ENCODE measurements around the gene ZRSR2.

DNA sequence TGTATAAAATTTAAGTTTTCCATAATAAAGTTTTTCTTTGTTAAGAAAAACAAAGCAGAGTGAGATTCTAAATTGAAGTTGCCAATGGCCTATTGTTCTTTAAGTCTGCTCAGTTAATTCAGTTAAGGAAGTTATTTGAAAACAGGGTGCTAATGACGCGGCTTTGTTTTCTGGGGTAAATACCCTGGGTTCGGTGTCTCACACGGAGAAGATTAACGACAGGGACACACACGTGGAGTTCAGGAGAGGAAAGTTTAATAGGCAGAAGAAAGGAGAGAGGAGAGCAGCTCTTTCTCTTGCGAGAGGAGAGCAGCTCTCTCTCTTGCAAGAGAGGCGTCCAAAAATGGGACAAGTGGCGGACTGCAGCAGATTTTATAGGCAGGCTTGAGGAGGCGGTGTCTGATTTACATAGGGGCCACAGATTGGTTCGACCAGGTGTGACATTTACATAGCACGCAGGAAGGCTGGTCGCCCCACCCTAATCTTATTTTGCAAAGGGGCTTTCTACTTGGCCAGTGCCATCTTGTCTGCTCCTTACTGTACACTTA is 42.6 kb upstream of the ZRSR2 start:
- no peak for TF ChIP-seq SMC3 (IDR thresholded peaks at IDR 0.05; ENCODE audit: low read length)
- TF ChIP-seq, protein P1, sequence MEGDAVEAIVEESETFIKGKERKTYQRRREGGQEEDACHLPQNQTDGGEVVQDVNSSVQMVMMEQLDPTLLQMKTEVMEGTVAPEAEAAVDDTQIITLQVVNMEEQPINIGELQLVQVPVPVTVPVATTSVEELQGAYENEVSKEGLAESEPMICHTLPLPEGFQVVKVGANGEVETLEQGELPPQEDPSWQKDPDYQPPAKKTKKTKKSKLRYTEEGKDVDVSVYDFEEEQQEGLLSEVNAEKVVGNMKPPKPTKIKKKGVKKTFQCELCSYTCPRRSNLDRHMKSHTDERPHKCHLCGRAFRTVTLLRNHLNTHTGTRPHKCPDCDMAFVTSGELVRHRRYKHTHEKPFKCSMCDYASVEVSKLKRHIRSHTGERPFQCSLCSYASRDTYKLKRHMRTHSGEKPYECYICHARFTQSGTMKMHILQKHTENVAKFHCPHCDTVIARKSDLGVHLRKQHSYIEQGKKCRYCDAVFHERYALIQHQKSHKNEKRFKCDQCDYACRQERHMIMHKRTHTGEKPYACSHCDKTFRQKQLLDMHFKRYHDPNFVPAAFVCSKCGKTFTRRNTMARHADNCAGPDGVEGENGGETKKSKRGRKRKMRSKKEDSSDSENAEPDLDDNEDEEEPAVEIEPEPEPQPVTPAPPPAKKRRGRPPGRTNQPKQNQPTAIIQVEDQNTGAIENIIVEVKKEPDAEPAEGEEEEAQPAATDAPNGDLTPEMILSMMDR (CRISPR knock-in tag; IDR thresholded peaks at IDR 0.05) = no peak
- no peak for TF ChIP-seq BHLHE40 (IDR thresholded peaks at IDR 0.05; ENCODE audit: low read length)
- TF ChIP-seq, protein P2, sequence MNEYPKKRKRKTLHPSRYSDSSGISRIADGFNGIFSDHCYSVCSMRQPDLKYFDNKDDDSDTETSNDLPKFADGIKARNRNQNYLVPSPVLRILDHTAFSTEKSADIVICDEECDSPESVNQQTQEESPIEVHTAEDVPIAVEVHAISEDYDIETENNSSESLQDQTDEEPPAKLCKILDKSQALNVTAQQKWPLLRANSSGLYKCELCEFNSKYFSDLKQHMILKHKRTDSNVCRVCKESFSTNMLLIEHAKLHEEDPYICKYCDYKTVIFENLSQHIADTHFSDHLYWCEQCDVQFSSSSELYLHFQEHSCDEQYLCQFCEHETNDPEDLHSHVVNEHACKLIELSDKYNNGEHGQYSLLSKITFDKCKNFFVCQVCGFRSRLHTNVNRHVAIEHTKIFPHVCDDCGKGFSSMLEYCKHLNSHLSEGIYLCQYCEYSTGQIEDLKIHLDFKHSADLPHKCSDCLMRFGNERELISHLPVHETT (CRISPR knock-in tag; conservative IDR thresholded peaks at IDR 0.05) = no peak
- TF ChIP-seq, protein P3, sequence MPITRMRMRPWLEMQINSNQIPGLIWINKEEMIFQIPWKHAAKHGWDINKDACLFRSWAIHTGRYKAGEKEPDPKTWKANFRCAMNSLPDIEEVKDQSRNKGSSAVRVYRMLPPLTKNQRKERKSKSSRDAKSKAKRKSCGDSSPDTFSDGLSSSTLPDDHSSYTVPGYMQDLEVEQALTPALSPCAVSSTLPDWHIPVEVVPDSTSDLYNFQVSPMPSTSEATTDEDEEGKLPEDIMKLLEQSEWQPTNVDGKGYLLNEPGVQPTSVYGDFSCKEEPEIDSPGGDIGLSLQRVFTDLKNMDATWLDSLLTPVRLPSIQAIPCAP (CRISPR knock-in tag; IDR thresholded peaks at IDR 0.05; ENCODE audit: low read depth) = no peak

All from HepG2 (cell line).